MM.1S (cell line): ENCODE measurements around the gene CLOCK.

ENCODE experiments used
- DNase-seq: peaks from one replicate; pipeline ENCODE4 v3.0.0-alpha.2; 2015
- H2AFZ ChIP-seq: fragments of 300-600 bp; sonication (generic); 2 replicates; pipeline ENCODE4 v1.6.0; 2016; ENCODE audit warnings: antibody characterized with exemption, low read length
- H3F3A ChIP-seq: fragments of 300-600 bp; sonication (generic); 2 replicates; pipeline ENCODE4 v1.6.1; 2016; ENCODE audit warnings: mild to moderate bottlenecking, antibody characterized with exemption, low read length, moderate library complexity, mixed read lengths; ENCODE audit not compliant: insufficient read depth
- H3K27ac ChIP-seq: fragments of 300-600 bp; sonication (generic); 2 replicates; pipeline ENCODE4 v1.5.1; 2016; ENCODE audit warnings: mild to moderate bottlenecking, low read length
- H3K27me3 ChIP-seq: fragments of 300-600 bp; sonication (generic); replicated peaks from 2 replicates; pipeline ENCODE4 v1.6.0; 2016; ENCODE audit warnings: low read length; ENCODE audit not compliant: insufficient read depth
- H3K36me3 ChIP-seq: fragments of 300-600 bp; sonication (generic); replicated peaks from 2 replicates; pipeline ENCODE4 v1.6.1; 2016; ENCODE audit warnings: mild to moderate bottlenecking, low read length, mixed read lengths; ENCODE audit not compliant: insufficient read depth
- H3K4me1 ChIP-seq: fragments of 300-600 bp; sonication (generic); 2 replicates; pipeline ENCODE4 v1.6.1; 2016; ENCODE audit warnings: low read length, mixed read lengths
- H3K4me2 ChIP-seq: fragments of 300-600 bp; sonication (generic); 2 replicates; pipeline ENCODE4 v1.6.0; 2016; ENCODE audit warnings: low read depth, low read length
- H3K4me3 ChIP-seq: fragments of 300-600 bp; sonication (generic); 2 replicates; pipeline ENCODE4 v1.5.1; 2016; ENCODE audit warnings: low read length, mixed read lengths
- H3K79me2 ChIP-seq: fragments of 300-600 bp; sonication (generic); 2 replicates; pipeline ENCODE4 v1.6.1; 2016; ENCODE audit warnings: mixed run types, low read length, mixed read lengths
- H3K9ac ChIP-seq: fragments of 300-600 bp; sonication (generic); 2 replicates; pipeline ENCODE4 v1.6.1; 2016; ENCODE audit warnings: low read length, mixed read lengths
- H3K9me2 ChIP-seq: fragments of 300-600 bp; sonication (generic); replicated peaks from 2 replicates; pipeline ENCODE4 v1.6.1; 2016; ENCODE audit warnings: mild to moderate bottlenecking, low read length, mixed read lengths; ENCODE audit not compliant: insufficient read depth
- H3K9me3 ChIP-seq: fragments of 300-600 bp; sonication (generic); replicated peaks from 2 replicates; pipeline ENCODE4 v1.6.1; 2016; ENCODE audit warnings: mild to moderate bottlenecking, low read length, mixed read lengths; ENCODE audit not compliant: insufficient read depth
- H4K20me1 ChIP-seq: fragments of 300-600 bp; sonication (generic); 2 replicates; pipeline ENCODE4 v1.6.1; 2016; ENCODE audit warnings: mild to moderate bottlenecking, low read length, moderate library complexity, mixed read lengths; ENCODE audit not compliant: insufficient read depth
- CTCF ChIP-seq: fragments of 300-600 bp; sonication (generic); IDR thresholded peaks from 2 replicates; pipeline ENCODE4 v1.5.1; 2016; ENCODE audit warnings: antibody characterized with exemption, low read length, mixed read lengths
- EZH2 ChIP-seq: fragments of 300-600 bp; sonication (generic); optimal IDR thresholded peaks from 2 replicates; pipeline ENCODE3; 2017; ENCODE audit warnings: low read depth, mild to moderate bottlenecking, antibody characterized with exemption, low read length, mixed read lengths
- EZH2phosphoT487 ChIP-seq: fragments of 300-600 bp; sonication (generic); IDR thresholded peaks from 2 replicates; pipeline ENCODE4 v1.6.1; 2018; ENCODE audit warnings: antibody characterized with exemption, low read length

CLOCK gene

GRCh38 chr4:55469979-55470378 lies 76.7 kb downstream of the CLOCK start:
- no peaks in the 10 kb centered on the region for H4K20me1 ChIP-seq
- DNase-seq = no peak
- TF ChIP-seq EZH2 (no peak), CTCF (no peak), EZH2phosphoT487 (no peak)
- H3K79me2 ChIP-seq = no peaks in the 10 kb centered on the region
- H3K4me2 ChIP-seq = no peak overlapping the region
- H3K36me3 ChIP-seq = no peaks in the 10 kb centered on the region
- H3K27ac ChIP-seq = no peak overlapping the region
- H3K4me1 ChIP-seq = no peaks in the 10 kb centered on the region
- no peak overlapping the region for H2AFZ ChIP-seq
- H3K9me2 ChIP-seq = no peaks in the 10 kb centered on the region
- no peaks in the 10 kb centered on the region for H3F3A ChIP-seq
- H3K9ac ChIP-seq = no peak overlapping the region
- no peak overlapping the region for H3K4me3 ChIP-seq
- H3K9me3 ChIP-seq = no peaks in the 10 kb centered on the region
- no peaks in the 10 kb centered on the region for H3K27me3 ChIP-seq

- no peak overlapping the region for H3K4me3 ChIP-seq
- H3K4me1 ChIP-seq = no peaks in the 10 kb centered on the region
- no peak for TF ChIP-seq EZH2phosphoT487
- TF ChIP-seq CTCF = no peak
- TF ChIP-seq EZH2 = no peak
- H3K9me3 ChIP-seq = no peaks in the 10 kb centered on the region
- no peaks in the 10 kb centered on the region for H3K79me2 ChIP-seq
- DNase-seq = no peak
- H3K9ac ChIP-seq = no peak overlapping the region
- no peaks in the 10 kb centered on the region for H3K36me3 ChIP-seq
- H3F3A ChIP-seq = no peaks in the 10 kb centered on the region
- no peak overlapping the region for H3K27ac ChIP-seq
- H3K27me3 ChIP-seq = no peaks in the 10 kb centered on the region
- no peak overlapping the region for H2AFZ ChIP-seq
- H3K9me2 ChIP-seq = no peaks in the 10 kb centered on the region
- H3K4me2 ChIP-seq = no peak overlapping the region
- H4K20me1 ChIP-seq = no peaks in the 10 kb centered on the region
Observed at GRCh38 chr4:55468724-55469123, 78.0 kb downstream of the CLOCK start.

GRCh38 chr4:55466001-55466400 lies 80.7 kb downstream of the CLOCK start:
- H3K36me3 ChIP-seq = no peaks in the 10 kb centered on the region
- no peaks in the 10 kb centered on the region for H3K9me3 ChIP-seq
- no peak overlapping the region for H3K4me3 ChIP-seq
- H4K20me1 ChIP-seq = no peaks in the 10 kb centered on the region
- H3K9me2 ChIP-seq = no peaks in the 10 kb centered on the region
- no peak overlapping the region for H3K4me2 ChIP-seq
- no peak for DNase-seq
- no peak overlapping the region for H3K27ac ChIP-seq
- TF ChIP-seq EZH2phosphoT487 (no peak), EZH2 (no peak), CTCF (no peak)
- H3K9ac ChIP-seq = no peak overlapping the region
- H3K79me2 ChIP-seq = no peaks in the 10 kb centered on the region
- H3F3A ChIP-seq = no peaks in the 10 kb centered on the region
- H2AFZ ChIP-seq = no peak overlapping the region
- no peaks in the 10 kb centered on the region for H3K4me1 ChIP-seq
- no peaks in the 10 kb centered on the region for H3K27me3 ChIP-seq
